ENCODE results near the gene ANKMY1. TPM values are rescaled to one million over a fixed set of nuclear protein-coding genes. Genes with fewer than 3 reads are reported as not detected.

ANKMY1 gene
- total and polyA plus RNA-seq, 12 donors: 1.9 to 15.6 (median 5.3) TPM

- peaks cover 16 to 49% (median 45%) of the 10 kb centered on the region in 9 donors for H3K4me1 ChIP-seq
- H3K4me3 ChIP-seq: peak overlapping the region in 1 of 10 donors; percentile 92
- no peak overlapping the region for H3K27ac ChIP-seq
- DNase-seq (peak in 1 of 2 donors; percentile 14), ATAC-seq (no peak)
- WGBS, 2 donors: 85 to 88% methylated on average over 11 of the region's 11 CpGs
- peaks cover 0 to 40% (median 18%) of the 10 kb centered on the region in 9 donors for H3K36me3 ChIP-seq
- no peaks in the 10 kb centered on the region for H3K27me3 ChIP-seq
- H3K9me3 ChIP-seq: no peaks in the 10 kb centered on the region
- no peak for TF ChIP-seq CTCF (IDR thresholded peaks at IDR 0.05)
- intact Hi-C loops (cut with DNase I): no loop called here
Observed at GRCh38 chr2:240570531-240571313, 12.9 kb upstream of the ANKMY1 start.

- Histone ChIP-seq H3K36me3 (peaks cover 0 to 34% (median 12%) of the 10 kb centered on the region in 9 donors), H3K9me3 (no peaks in the 10 kb centered on the region), H3K4me3 (peak overlapping the region in 6 of 10 donors; percentile 74 to 92 (median 79)), H3K27ac (no peak overlapping the region), H3K27me3 (no peaks in the 10 kb centered on the region), H3K4me1 (peaks cover 16 to 56% (median 51%) of the 10 kb centered on the region in 9 donors)
- intact Hi-C loops (cut with DNase I): loop anchor here in 1 of 10 donors (2.0 kb wide), 1 partner anchor 17 kb away; the partner anchor contains the start of gene CAPN10
- WGBS, 2 donors: 91 to 95% methylated on average over 15 of the region's 15 CpGs
- DNase-seq (no peak), ATAC-seq (no peak)
- TF ChIP-seq CTCF (IDR thresholded peaks at IDR 0.05): no peak
Observed at GRCh38 chr2:240569998-240570530, 12.3 kb upstream of the ANKMY1 start.

- peaks cover 16 to 59% (median 51%) of the 10 kb centered on the region in 9 donors for H3K4me1 ChIP-seq
- H3K9me3 ChIP-seq: no peaks in the 10 kb centered on the region
- peak overlapping the region in 8 of 10 donors; percentile 70 to 94 (median 89) for H3K27ac ChIP-seq
- no peak for TF ChIP-seq CTCF (IDR thresholded peaks at IDR 0.05)
- intact Hi-C loops (cut with DNase I): loop anchor here in 1 of 10 donors (2.0 kb wide), 1 partner anchor 17 kb away; the partner anchor contains the start of gene CAPN10
- ATAC-seq (no peak), DNase-seq (no peak)
- H3K36me3 ChIP-seq: peaks cover 0 to 29% (median 7%) of the 10 kb centered on the region in 9 donors
- 78 to 81% methylated on average over 9 of the region's 9 CpGs for WGBS, 2 donors
- H3K27me3 ChIP-seq: no peaks in the 10 kb centered on the region
- peak overlapping the region; percentile 72 to 92 (median 80) for H3K4me3 ChIP-seq
Observed at GRCh38 chr2:240569523-240569997, 11.8 kb upstream of the ANKMY1 start.
